ENCODE measurements around the gene GJA9. TPM values are rescaled to one million over a fixed set of nuclear protein-coding genes. Genes with fewer than 3 reads are reported as not detected.

Gene GJA9
- total and polyA plus RNA-seq, 2 of the 4 experiments (the other 2 are of a cell fraction) = not detected

- H2BK120ac ChIP-seq (ENCODE audit: low read depth, low read length) = no peak overlapping the region
- H2AFZ ChIP-seq (replicated peaks; ENCODE audit: low read length, poor library complexity) = peak overlapping the region; percentile 43
- no peak overlapping the region for H3K14ac ChIP-seq (replicated peaks; ENCODE audit: low read depth, low read length)
- H3K4ac ChIP-seq (ENCODE audit: low read depth, low read length) = no peak overlapping the region
- H2AK9ac ChIP-seq (replicated peaks; ENCODE audit: low read depth, low read length, poor library complexity) = no peak overlapping the region
- CTCF ChIA-PET = no interaction called here
- 67% methylated on average over 1 of the region's 13 CpGs; no CpG with 5 or more reads in 1 of the 2 experiments for WGBS, 2 experiments (ENCODE audit: extremely low coverage in 2 of 2, insufficient read length in 1 of 2)
- H2AK5ac ChIP-seq (ENCODE audit: low read depth, low read length) = no peak overlapping the region
- H3K36me3 ChIP-seq (ENCODE audit: control insufficient read depth, insufficient read depth, low read length) = no peaks in the 10 kb centered on the region
- no peaks in the 10 kb centered on the region for H4K20me1 ChIP-seq (ENCODE audit: insufficient read depth, low read length)
- H3K56ac ChIP-seq (ENCODE audit: extremely low read depth, insufficient read depth, low read length) = no peak overlapping the region
- H2BK5ac ChIP-seq (ENCODE audit: low read depth, low read length, poor library complexity, severe bottlenecking) = no peak overlapping the region
- H3K18ac ChIP-seq (ENCODE audit: low read depth, low read length) = no peak overlapping the region
- no peak overlapping the region for H3K4me3 ChIP-seq (ENCODE audit: insufficient read depth, low read depth, low read length)
- H4K5ac ChIP-seq (ENCODE audit: low read depth, low read length) = no peak overlapping the region
- DNase-seq (no peak), ATAC-seq (ENCODE audit: low read depth) (no peak)
- H3K27me3 ChIP-seq (ENCODE audit: control insufficient read depth, insufficient read depth, low read length) = no peaks in the 10 kb centered on the region
- H3K79me1 ChIP-seq (ENCODE audit: low read depth in 1 of 2, low read length in 2 of 2) = no peaks in the 10 kb centered on the region
- intact Hi-C loops (cut with micrococcal nuclease) = no loop called here
- H3K4me2 ChIP-seq (ENCODE audit: low read depth, low read length) = no peak overlapping the region
- in situ Hi-C loops (cut with MboI; ENCODE audit: low sequenced_read_pairs) = no loop called here
- H3K23ac ChIP-seq (ENCODE audit: low read depth, low read length) = no peak overlapping the region
- BruUV-seq (replicated peaks) = no TSS peak
- TF ChIP-seq, protein P1, sequence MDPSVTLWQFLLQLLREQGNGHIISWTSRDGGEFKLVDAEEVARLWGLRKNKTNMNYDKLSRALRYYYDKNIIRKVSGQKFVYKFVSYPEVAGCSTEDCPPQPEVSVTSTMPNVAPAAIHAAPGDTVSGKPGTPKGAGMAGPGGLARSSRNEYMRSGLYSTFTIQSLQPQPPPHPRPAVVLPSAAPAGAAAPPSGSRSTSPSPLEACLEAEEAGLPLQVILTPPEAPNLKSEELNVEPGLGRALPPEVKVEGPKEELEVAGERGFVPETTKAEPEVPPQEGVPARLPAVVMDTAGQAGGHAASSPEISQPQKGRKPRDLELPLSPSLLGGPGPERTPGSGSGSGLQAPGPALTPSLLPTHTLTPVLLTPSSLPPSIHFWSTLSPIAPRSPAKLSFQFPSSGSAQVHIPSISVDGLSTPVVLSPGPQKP (IDR thresholded peaks at IDR 0.05; ENCODE audit: borderline replicate concordance, low read depth, low read length) = no peak
- TF ChIP-seq POLR2A (IDR thresholded peaks at IDR 0.05; ENCODE audit: low read depth, low read length) = no peak
- TF ChIP-seq CEBPB (IDR thresholded peaks at IDR 0.05; ENCODE audit: low read depth, low read length) = no peak
- no peaks in the 10 kb centered on the region for H3K9me3 ChIP-seq (ENCODE audit: control insufficient read depth, insufficient read depth, low read length)
- dilution Hi-C loops (cut with HindIII; ENCODE audit: low sequenced_read_pairs, unreplicated experiment) = no loop called here
- no peak overlapping the region for H3K9ac ChIP-seq (ENCODE audit: low read depth, low read length)
- no peak overlapping the region for H3K27ac ChIP-seq (ENCODE audit: insufficient read depth, low read length)
- no peak overlapping the region for H2BK15ac ChIP-seq (ENCODE audit: low read depth, low read length)
- POLR2A ChIA-PET (ENCODE audit: unreplicated experiment) = no interaction called here
- no peaks in the 10 kb centered on the region for H3K4me1 ChIP-seq (ENCODE audit: control insufficient read depth, insufficient read depth, low read length)
- H4K8ac ChIP-seq (ENCODE audit: low read depth in 2 of 2, low read length in 2 of 2) = no peak overlapping the region
- H2BK20ac ChIP-seq (ENCODE audit: low read depth, low read length) = no peak overlapping the region
- no peak overlapping the region for H4K91ac ChIP-seq (ENCODE audit: insufficient read depth, low read depth, low read length)
- no peaks in the 10 kb centered on the region for H3K9me1 ChIP-seq (ENCODE audit: insufficient read depth, low read length)
These were observed 27.4 kb upstream of the GJA9 start for GRCh38 chr1:38908821-38909220.
